Myocyte (in vitro differentiated cells): ENCODE data around the gene PRR29. TPM values are rescaled to one million over a fixed set of nuclear protein-coding genes. Genes with fewer than 3 reads are reported as not detected.
"Not testable (repeated sequence)": the region's sequence is repeated elsewhere in the genome, so short reads cannot be mapped to it uniquely, and the experiment has no call there.

Experiments used
- DNase-seq: peaks from one replicate; pipeline ENCODE4 v3.0.0-alpha.2; 2012; ENCODE audit warnings: low read depth
- total RNA-seq: library from RNA; depleted of rRNA; stranded (reverse); fragments of >200 nt; gene quantifications from 2 replicates; pipeline ENCODE4 v1.2.3, GENCODE V29; 2014

The PRR29 gene
- total RNA-seq, 1 donor from 2014 or later = 0.08 TPM

- DNase-seq = no peak
Observed at GRCh38 chr17:63996430-63997182, 1.5 kb upstream of the PRR29 start.

GRCh38 chr17:63997341-63998048, 656 bp upstream of the PRR29 start:
- DNase-seq = no peak

GRCh38 chr17:63998721-63999679, 849 bp downstream of the PRR29 start:
- no peak for DNase-seq

GRCh38 chr17:63999680-64000531, 1.8 kb downstream of the PRR29 start:
- no peak for DNase-seq

- DNase-seq = no peak
Observed at GRCh38 chr17:64001091-64001579, 3.0 kb downstream of the PRR29 start.

- DNase-seq = no peak
Observed at GRCh38 chr17:64001763-64002529, 3.8 kb downstream of the PRR29 start.

- DNase-seq = no peak
Observed at GRCh38 chr17:64002658-64003525, 4.7 kb downstream of the PRR29 start.

GRCh38 chr17:64003526-64004121, 5.5 kb downstream of the PRR29 start:
- DNase-seq = no peak

GRCh38 chr17:64004218-64004770, 6.1 kb downstream of the PRR29 start:
- DNase-seq = no peak

- DNase-seq = no peak
Observed at GRCh38 chr17:64004903-64005733, 7.0 kb downstream of the PRR29 start.

- peak; percentile 88 for DNase-seq
Observed at GRCh38 chr17:64005734-64006167, 7.6 kb downstream of the PRR29 start.

GRCh38 chr17:64006361-64007088, 8.4 kb downstream of the PRR29 start:
- DNase-seq = no peak

- DNase-seq = not testable (repeated sequence)
Observed at GRCh38 chr17:64007089-64007837, 9.1 kb downstream of the PRR29 start.

GRCh38 chr17:64007838-64008282, 9.7 kb downstream of the PRR29 start:
- no peak for DNase-seq

- no peak for DNase-seq
Observed at GRCh38 chr17:64008346-64008745, 10.2 kb downstream of the PRR29 start.
